Measurements from ENCODE around the gene NR1D1. TPM values are rescaled to one million over a fixed set of nuclear protein-coding genes. Genes with fewer than 3 reads are reported as not detected.

Gene NR1D1
- total RNA-seq, 1 experiment from 2014 or later, result 63.7 TPM

GRCh38 chr17:40063901-40064531 is 36.4 kb downstream of the NR1D1 start:
- H3K4me1 ChIP-seq (ENCODE audit: control insufficient read depth in 1 of 2, insufficient read depth in 2 of 2, low read length in 2 of 2), result peaks cover 40 to 50% of the 10 kb centered on the region in 2 experiments
- H2AFZ ChIP-seq (ENCODE audit: low read depth, low read length, poor library complexity, severe bottlenecking), result no peak overlapping the region
- H3K4me2 ChIP-seq (ENCODE audit: low read length), result peak overlapping the region; percentile 96
- H3K4me3 ChIP-seq (replicated peaks in 1 of 2; ENCODE audit: low read depth in 1 of 2, low read length in 2 of 2), result peak overlapping the region; percentile 81 to 92
- no peaks in the 10 kb centered on the region for H4K20me1 ChIP-seq (ENCODE audit: insufficient read depth)
- H3K27me3 ChIP-seq (ENCODE audit: insufficient read depth, low read length), result no peaks in the 10 kb centered on the region
- TF ChIP-seq RAD21 (IDR thresholded peaks at IDR 0.05; ENCODE audit: low read depth), result no peak
- TF ChIP-seq JUND (IDR thresholded peaks at IDR 0.05), result no peak
- no peak for TF ChIP-seq REST (IDR thresholded peaks at IDR 0.05; ENCODE audit: low read depth)
- no peak for TF ChIP-seq ATF3 (IDR thresholded peaks at IDR 0.05)
- TF ChIP-seq POLR2A (IDR thresholded peaks at IDR 0.05; ENCODE audit: borderline replicate concordance, extremely low read depth, insufficient read depth, insufficient read length), result no peak
- no peak for TF ChIP-seq CEBPB (IDR thresholded peaks at IDR 0.05; ENCODE audit: low read depth)
- no peak for TF ChIP-seq CBX3 (IDR thresholded peaks at IDR 0.05; ENCODE audit: low read depth)
- TF ChIP-seq POLR2AphosphoS5 (IDR thresholded peaks at IDR 0.05; ENCODE audit: low read depth, low read length), result no peak
- no peak for TF ChIP-seq FOSL1 (IDR thresholded peaks at IDR 0.05; ENCODE audit: low read depth)
- no peak for TF ChIP-seq YY1 (IDR thresholded peaks at IDR 0.05; ENCODE audit: extremely low read depth, insufficient replicate concordance, low read depth, low read length)
- TF ChIP-seq SP1 (IDR thresholded peaks at IDR 0.05; ENCODE audit: low read depth), result no peak
- TF ChIP-seq ELF1 (IDR thresholded peaks at IDR 0.05; ENCODE audit: borderline replicate concordance, low read depth), result no peak
- no peak for TF ChIP-seq EZH2 (IDR thresholded peaks at IDR 0.05)
- no peak for TF ChIP-seq ZBTB33 (IDR thresholded peaks at IDR 0.05; ENCODE audit: extremely low read depth, insufficient replicate concordance, low read length)
- H3K27ac ChIP-seq (ENCODE audit: low read depth, low read length), result no peak overlapping the region
- peaks cover under 1% of the 10 kb centered on the region; the same call in 1 of the 2 replicates for H3K79me2 ChIP-seq (ENCODE audit: insufficient read depth, low read length)
- ATAC-seq (no peak), DNase-seq (ENCODE audit: low read depth, low spot score) (no peak)
- ChIA-PET POLR2A (interaction anchor here (0.9 to 1.9 kb wide), 2 partner anchors 36 to 76 kb away, joined by 3 to 6 read pairs; partner anchors contain the start of genes CASC3 and NR1D1), RAD21 (ENCODE audit: low non-redundant PET in 1 of 2, low total read pairs in 2 of 2, uncharacterized antibody in 2 of 2, unreplicated experiment in 2 of 2) (no interaction called here), CTCF (interaction anchor here (1.4 to 4.6 kb wide), 2 partner anchors 11 to 22 kb away, joined by 3 to 36 read pairs; no protein-coding TSS in a partner anchor)
- no peaks in the 10 kb centered on the region for H3K9me2 ChIP-seq (ENCODE audit: insufficient read depth)
- TSS peak; percentile 52 for BruUV-seq (replicated peaks)
- H3K36me3 ChIP-seq (ENCODE audit: control insufficient read depth in 1 of 2, insufficient read depth in 2 of 2, low read length in 2 of 2), result no peaks in the 10 kb centered on the region
- peak overlapping the region; percentile 82 for H3K9ac ChIP-seq (ENCODE audit: low read length)
- intact Hi-C loops (cut with micrococcal nuclease), result no loop called here
- no peaks in the 10 kb centered on the region for H3K9me3 ChIP-seq (ENCODE audit: control insufficient read depth in 1 of 2, insufficient read depth in 1 of 2, low read depth in 1 of 2, low read length in 2 of 2)
